Sigmoid colon (tissue), 4 donors: ENCODE results near the gene FAIM.

Source experiments
- EP300 ChIP-seq, 4 donors: sonication (generic); formaldehyde crosslinking; IDR thresholded peaks; one replicate each; pipeline ENCODE4 v1.6.1; 2017; ENCODE audit warnings: antibody characterized with exemption in 4 of 4
- POLR2AphosphoS5 ChIP-seq, 4 donors: sonication (generic); formaldehyde crosslinking; IDR thresholded peaks; one replicate each; pipeline ENCODE4 v1.6.1; 2017; ENCODE audit warnings: antibody characterized with exemption in 4 of 4
- TF ChIP-seq, protein P1 (sequence below), 4 experiments: fragments of 450-650 bp in 3 of 4; fragments of 200-600 bp in 1 of 4; IDR thresholded peaks; one replicate each; pipeline ENCODE4 v1.5.1; 2016 to 2019; ENCODE audit warnings: antibody characterized with exemption in 4 of 4, mild to moderate bottlenecking in 3 of 4, moderate library complexity in 2 of 4

DNA sequence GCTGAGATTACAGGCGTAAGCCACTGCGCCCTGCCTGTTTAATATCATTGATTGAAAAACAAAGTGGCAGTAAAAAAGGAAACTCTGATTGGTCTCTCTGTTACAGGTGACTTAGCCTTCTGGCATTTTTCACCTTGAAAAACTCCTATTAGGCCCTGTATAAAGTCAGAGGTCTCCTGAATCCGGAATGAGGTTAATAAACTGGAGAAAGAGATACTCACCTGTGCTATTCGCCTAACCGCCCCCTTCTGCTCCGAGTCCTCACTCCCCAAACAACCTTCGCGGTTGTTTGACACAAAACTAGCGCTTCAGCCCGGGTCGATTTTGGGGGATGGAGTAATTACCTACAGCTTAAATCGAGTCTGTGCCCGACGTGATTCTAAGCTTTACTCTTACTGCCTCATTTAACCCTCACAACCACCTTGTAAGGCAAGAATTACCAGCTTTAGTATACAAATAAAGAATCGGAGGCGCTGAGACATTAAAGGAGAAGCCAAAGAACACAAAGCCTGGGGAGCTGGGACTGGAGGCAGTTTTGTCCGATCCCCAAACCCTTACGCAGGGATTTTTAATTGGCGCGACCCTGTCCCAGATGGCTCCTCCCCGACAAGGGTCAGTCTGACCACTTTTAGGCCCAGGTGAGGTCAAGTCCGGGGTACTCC, 15.0 kb upstream of the FAIM start:
- TF ChIP-seq POLR2AphosphoS5 (IDR thresholded peaks at IDR 0.05) (no peak), EP300 (IDR thresholded peaks at IDR 0.05) (no peak)
- TF ChIP-seq, protein P1, sequence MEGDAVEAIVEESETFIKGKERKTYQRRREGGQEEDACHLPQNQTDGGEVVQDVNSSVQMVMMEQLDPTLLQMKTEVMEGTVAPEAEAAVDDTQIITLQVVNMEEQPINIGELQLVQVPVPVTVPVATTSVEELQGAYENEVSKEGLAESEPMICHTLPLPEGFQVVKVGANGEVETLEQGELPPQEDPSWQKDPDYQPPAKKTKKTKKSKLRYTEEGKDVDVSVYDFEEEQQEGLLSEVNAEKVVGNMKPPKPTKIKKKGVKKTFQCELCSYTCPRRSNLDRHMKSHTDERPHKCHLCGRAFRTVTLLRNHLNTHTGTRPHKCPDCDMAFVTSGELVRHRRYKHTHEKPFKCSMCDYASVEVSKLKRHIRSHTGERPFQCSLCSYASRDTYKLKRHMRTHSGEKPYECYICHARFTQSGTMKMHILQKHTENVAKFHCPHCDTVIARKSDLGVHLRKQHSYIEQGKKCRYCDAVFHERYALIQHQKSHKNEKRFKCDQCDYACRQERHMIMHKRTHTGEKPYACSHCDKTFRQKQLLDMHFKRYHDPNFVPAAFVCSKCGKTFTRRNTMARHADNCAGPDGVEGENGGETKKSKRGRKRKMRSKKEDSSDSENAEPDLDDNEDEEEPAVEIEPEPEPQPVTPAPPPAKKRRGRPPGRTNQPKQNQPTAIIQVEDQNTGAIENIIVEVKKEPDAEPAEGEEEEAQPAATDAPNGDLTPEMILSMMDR (IDR thresholded peaks at IDR 0.05): no peak
